Liver (tissue), 3 donors: ENCODE data around the gene AKAP10.

Source experiments
- CTCF ChIP-seq: fragments of 150-350 bp; IDR thresholded peaks from 2 replicates; pipeline ENCODE4 v1.5.1; 2017; ENCODE audit warnings: improper control_type of control experiment, low read depth, low read length; ENCODE audit not compliant: missing input control
- RAD21 ChIP-seq, 2 donors: IDR thresholded peaks; 2 replicates each; pipeline ENCODE4 v1.6.1; 2016; ENCODE audit warnings: antibody characterized with exemption in 2 of 2, mild to moderate bottlenecking in 2 of 2
- RXRA ChIP-seq, 2 donors: IDR thresholded peaks; 2 replicates each; pipeline ENCODE4 v1.6.1; 2017 to 2018; ENCODE audit warnings: antibody characterized with exemption in 2 of 2, mild to moderate bottlenecking in 1 of 2
- TF ChIP-seq, protein P1 (sequence below): IDR thresholded peaks from 2 replicates; pipeline ENCODE4 v1.6.1; 2016; ENCODE audit warnings: antibody characterized with exemption, mild to moderate bottlenecking
- donor health status: healthy.
- donor health status: healthy.

- TF ChIP-seq CTCF (no peak), RAD21 (IDR thresholded peaks at IDR 0.05) (no peak), RXRA (IDR thresholded peaks at IDR 0.05) (no peak)
- TF ChIP-seq, protein P1, sequence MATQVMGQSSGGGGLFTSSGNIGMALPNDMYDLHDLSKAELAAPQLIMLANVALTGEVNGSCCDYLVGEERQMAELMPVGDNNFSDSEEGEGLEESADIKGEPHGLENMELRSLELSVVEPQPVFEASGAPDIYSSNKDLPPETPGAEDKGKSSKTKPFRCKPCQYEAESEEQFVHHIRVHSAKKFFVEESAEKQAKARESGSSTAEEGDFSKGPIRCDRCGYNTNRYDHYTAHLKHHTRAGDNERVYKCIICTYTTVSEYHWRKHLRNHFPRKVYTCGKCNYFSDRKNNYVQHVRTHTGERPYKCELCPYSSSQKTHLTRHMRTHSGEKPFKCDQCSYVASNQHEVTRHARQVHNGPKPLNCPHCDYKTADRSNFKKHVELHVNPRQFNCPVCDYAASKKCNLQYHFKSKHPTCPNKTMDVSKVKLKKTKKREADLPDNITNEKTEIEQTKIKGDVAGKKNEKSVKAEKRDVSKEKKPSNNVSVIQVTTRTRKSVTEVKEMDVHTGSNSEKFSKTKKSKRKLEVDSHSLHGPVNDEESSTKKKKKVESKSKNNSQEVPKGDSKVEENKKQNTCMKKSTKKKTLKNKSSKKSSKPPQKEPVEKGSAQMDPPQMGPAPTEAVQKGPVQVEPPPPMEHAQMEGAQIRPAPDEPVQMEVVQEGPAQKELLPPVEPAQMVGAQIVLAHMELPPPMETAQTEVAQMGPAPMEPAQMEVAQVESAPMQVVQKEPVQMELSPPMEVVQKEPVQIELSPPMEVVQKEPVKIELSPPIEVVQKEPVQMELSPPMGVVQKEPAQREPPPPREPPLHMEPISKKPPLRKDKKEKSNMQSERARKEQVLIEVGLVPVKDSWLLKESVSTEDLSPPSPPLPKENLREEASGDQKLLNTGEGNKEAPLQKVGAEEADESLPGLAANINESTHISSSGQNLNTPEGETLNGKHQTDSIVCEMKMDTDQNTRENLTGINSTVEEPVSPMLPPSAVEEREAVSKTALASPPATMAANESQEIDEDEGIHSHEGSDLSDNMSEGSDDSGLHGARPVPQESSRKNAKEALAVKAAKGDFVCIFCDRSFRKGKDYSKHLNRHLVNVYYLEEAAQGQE: no peak
Observed at GRCh38 chr17:19940722-19941464, 36.7 kb downstream of the AKAP10 start.
